T-helper 2 cell treated with Interferon-gamma antibody and Interleukin-4, amounts not matched to agents 5 μg/mL and 100 μg/mL, for 36 hours (primary cell): ENCODE data around the gene APBB3.
"Not testable (repeated sequence)": the region's sequence is repeated elsewhere in the genome, so short reads cannot be mapped to it uniquely, and the experiment has no call there.

Experiments
- DNase-seq: peaks from one replicate; pipeline ENCODE4 v3.0.0; 2021; ENCODE audit warnings: low spot score
- H3K27ac Mint-ChIP-seq: one replicate; pipeline ENCODE4 v1.8.0; 2021; ENCODE audit warnings: mild to moderate bottlenecking, mixed read lengths
- H3K27me3 Mint-ChIP-seq: one replicate; pipeline ENCODE4 v1.8.0; 2021; ENCODE audit warnings: low read depth, mixed read lengths
- H3K36me3 Mint-ChIP-seq: one replicate; pipeline ENCODE4 v1.8.0; 2021; ENCODE audit warnings: low read depth, mixed read lengths
- H3K4me1 Mint-ChIP-seq: one replicate; pipeline ENCODE4 v1.8.0; 2021; ENCODE audit warnings: low read depth, mixed read lengths
- H3K4me3 Mint-ChIP-seq: one replicate; pipeline ENCODE4 v1.8.0; 2022; ENCODE audit warnings: mild to moderate bottlenecking, moderate library complexity, mixed read lengths
- H3K9me3 Mint-ChIP-seq: one replicate; pipeline ENCODE4 v1.8.0; 2021; ENCODE audit warnings: mixed read lengths

APBB3 gene

GRCh38 chr5:140564196-140565023 lies at the start of gene APBB3, which contains the start of gene SLC35A4:
Gene APBB3 (minus strand): TSS chr5:140564598. CDS start chr5:140564245, 353 bp downstream.
Gene SLC35A4 (plus strand): TSS chr5:140564828. CDS start chr5:140567170, 2,342 bp downstream.
- H3K27ac Mint-ChIP-seq, result peak within 1 kb of the TSS; percentile 93
- H3K4me3 Mint-ChIP-seq, result peak within 1 kb of the TSS; percentile 92
- DNase-seq, result peak; percentile 97
- H3K27me3 Mint-ChIP-seq, result no peaks in the 10 kb centered on the region
- peaks cover 31% of the 10 kb centered on the region for H3K4me1 Mint-ChIP-seq
- H3K36me3 Mint-ChIP-seq, result peaks cover 37% of the 10 kb centered on the region
- H3K9me3 Mint-ChIP-seq, result no peaks in the 10 kb centered on the region

- Mint-ChIP-seq H3K27me3 (peaks cover 1% of the 10 kb centered on the region), H3K9me3 (no peaks in the 10 kb centered on the region), H3K36me3 (no peaks in the 10 kb centered on the region), H3K4me1 (peaks cover 6% of the 10 kb centered on the region), H3K4me3 (no peak overlapping the region), H3K27ac (no peak overlapping the region)
- no peak for DNase-seq
These were observed 46.7 kb upstream of the APBB3 start for GRCh38 chr5:140611020-140611521.

- Mint-ChIP-seq H3K27me3 (peaks cover 1% of the 10 kb centered on the region), H3K36me3 (no peaks in the 10 kb centered on the region), H3K27ac (no peak overlapping the region), H3K4me1 (peaks cover 6% of the 10 kb centered on the region), H3K9me3 (no peaks in the 10 kb centered on the region), H3K4me3 (no peak overlapping the region)
- DNase-seq, result no peak
These were observed 44.7 kb upstream of the APBB3 start for GRCh38 chr5:140609126-140609525.

- Mint-ChIP-seq H3K4me3 (no peak overlapping the region), H3K9me3 (no peaks in the 10 kb centered on the region), H3K27me3 (peaks cover 1% of the 10 kb centered on the region), H3K27ac (no peak overlapping the region), H3K4me1 (peaks cover 6% of the 10 kb centered on the region), H3K36me3 (no peaks in the 10 kb centered on the region)
- DNase-seq, result no peak
These were observed 44.3 kb upstream of the APBB3 start for GRCh38 chr5:140608722-140609121.

GRCh38 chr5:140607031-140607430 lies 42.6 kb upstream of the APBB3 start:
- Mint-ChIP-seq H3K27ac (no peak overlapping the region), H3K36me3 (no peaks in the 10 kb centered on the region), H3K9me3 (no peaks in the 10 kb centered on the region), H3K4me3 (no peak overlapping the region), H3K4me1 (peaks cover 5% of the 10 kb centered on the region), H3K27me3 (peaks cover 1% of the 10 kb centered on the region)
- DNase-seq, result no peak

GRCh38 chr5:140605879-140606278 lies 41.5 kb upstream of the APBB3 start:
- Mint-ChIP-seq H3K9me3 (no peaks in the 10 kb centered on the region), H3K27me3 (peaks cover 1% of the 10 kb centered on the region), H3K27ac (no peak overlapping the region), H3K4me3 (no peak overlapping the region), H3K36me3 (no peaks in the 10 kb centered on the region), H3K4me1 (no peaks in the 10 kb centered on the region)
- no peak for DNase-seq

- Mint-ChIP-seq H3K36me3 (no peaks in the 10 kb centered on the region), H3K9me3 (no peaks in the 10 kb centered on the region), H3K4me1 (no peaks in the 10 kb centered on the region), H3K27me3 (peaks cover 5% of the 10 kb centered on the region), H3K27ac (no peak overlapping the region), H3K4me3 (no peak overlapping the region)
- no peak for DNase-seq
These were observed 39.3 kb upstream of the APBB3 start for GRCh38 chr5:140603734-140604133.

- not testable (repeated sequence) for H3K4me3 Mint-ChIP-seq, DNase-seq, H3K9me3 Mint-ChIP-seq, H3K36me3 Mint-ChIP-seq, H3K4me1 Mint-ChIP-seq, H3K27me3 Mint-ChIP-seq, H3K27ac Mint-ChIP-seq
These were observed 39.0 kb upstream of the APBB3 start for GRCh38 chr5:140603446-140603698.

GRCh38 chr5:140602147-140602546 lies 37.7 kb upstream of the APBB3 start:
- no peaks in the 10 kb centered on the region for H3K36me3 Mint-ChIP-seq

GRCh38 chr5:140600096-140600495 lies 35.7 kb upstream of the APBB3 start:
- DNase-seq, result no peak
- H3K27me3 Mint-ChIP-seq, result peaks cover 5% of the 10 kb centered on the region
- no peak overlapping the region for H3K27ac Mint-ChIP-seq
- no peak overlapping the region for H3K4me3 Mint-ChIP-seq
- no peaks in the 10 kb centered on the region for H3K4me1 Mint-ChIP-seq
- H3K36me3 Mint-ChIP-seq, result no peaks in the 10 kb centered on the region
- H3K9me3 Mint-ChIP-seq, result no peaks in the 10 kb centered on the region

More at GRCh38 chr5:140602147-140602546, 37.7 kb upstream of the APBB3 start:
- no peaks in the 10 kb centered on the region for H3K9me3 Mint-ChIP-seq
- DNase-seq, result no peak
- H3K4me1 Mint-ChIP-seq, result no peaks in the 10 kb centered on the region
- H3K4me3 Mint-ChIP-seq, result no peak overlapping the region
- H3K27ac Mint-ChIP-seq, result no peak overlapping the region
- H3K27me3 Mint-ChIP-seq, result peaks cover 5% of the 10 kb centered on the region

GRCh38 chr5:140598836-140599235 lies 34.4 kb upstream of the APBB3 start:
- Mint-ChIP-seq H3K4me1 (no peaks in the 10 kb centered on the region), H3K9me3 (no peaks in the 10 kb centered on the region), H3K27me3 (peaks cover 5% of the 10 kb centered on the region), H3K27ac (no peak overlapping the region), H3K36me3 (no peaks in the 10 kb centered on the region), H3K4me3 (no peak overlapping the region)
- no peak for DNase-seq

- Mint-ChIP-seq H3K4me3 (no peak overlapping the region), H3K27me3 (peaks cover 5% of the 10 kb centered on the region), H3K4me1 (no peaks in the 10 kb centered on the region), H3K36me3 (no peaks in the 10 kb centered on the region), H3K9me3 (no peaks in the 10 kb centered on the region), H3K27ac (no peak overlapping the region)
- DNase-seq, result no peak
These were observed 31.9 kb upstream of the APBB3 start for GRCh38 chr5:140596321-140596741.

- H3K27me3 Mint-ChIP-seq, result peaks cover 5% of the 10 kb centered on the region
- H3K4me1 Mint-ChIP-seq, result no peaks in the 10 kb centered on the region
- no peak overlapping the region for H3K27ac Mint-ChIP-seq
- no peaks in the 10 kb centered on the region for H3K9me3 Mint-ChIP-seq
- no peaks in the 10 kb centered on the region for H3K36me3 Mint-ChIP-seq
- no peak for DNase-seq
- no peak overlapping the region for H3K4me3 Mint-ChIP-seq
These were observed 31.3 kb upstream of the APBB3 start for GRCh38 chr5:140595538-140596300.

GRCh38 chr5:140594169-140594568 lies 29.8 kb upstream of the APBB3 start:
- Mint-ChIP-seq H3K36me3 (no peaks in the 10 kb centered on the region), H3K27me3 (peaks cover 4% of the 10 kb centered on the region), H3K27ac (no peak overlapping the region), H3K4me3 (no peak overlapping the region), H3K9me3 (no peaks in the 10 kb centered on the region), H3K4me1 (no peaks in the 10 kb centered on the region)
- DNase-seq, result no peak
